GM18861 (cell line): Measurements from ENCODE around the gene NFATC2.
"Not testable (repeated sequence)": the region's sequence is repeated elsewhere in the genome, so short reads cannot be mapped to it uniquely, and the experiment has no call there.

Experiments
- ATAC-seq: cut with Tn5 transposase; IDR thresholded peaks from one replicate; pipeline ENCODE4 v1.9.1; 2021; ENCODE audit not compliant: unreplicated experiment

The NFATC2 gene

DNA sequence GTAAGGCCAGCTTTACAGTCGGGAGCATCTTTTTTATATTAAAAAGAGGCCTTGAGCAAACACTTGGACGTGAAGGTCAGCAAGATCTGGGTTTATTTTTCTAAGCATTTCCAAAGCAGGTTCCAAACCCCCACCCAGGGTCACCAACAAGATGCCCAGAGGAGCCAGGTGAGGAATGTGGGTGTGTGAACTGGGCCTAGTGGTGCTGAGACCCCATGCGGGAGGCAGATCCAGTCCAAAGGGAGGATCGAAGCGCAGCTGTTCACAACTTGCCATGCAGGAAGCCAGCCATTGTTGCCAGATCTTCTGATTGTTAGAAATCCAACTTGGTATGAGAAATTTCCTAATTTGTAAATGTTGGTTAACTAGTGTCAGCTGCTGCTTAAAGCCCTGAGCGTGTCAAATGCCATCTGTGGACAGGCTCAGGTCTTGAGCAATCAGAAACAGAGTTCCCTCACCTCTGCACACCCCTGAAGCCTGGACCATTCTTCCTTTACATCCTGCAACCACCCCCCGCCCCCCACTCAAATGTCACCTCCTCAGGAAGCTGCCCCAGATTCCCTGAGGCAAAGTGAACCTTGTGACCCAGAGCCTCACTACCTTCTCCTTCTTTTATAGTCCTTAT, 46.5 kb downstream of the NFATC2 start:
- no peak for ATAC-seq

GRCh38 chr20:51495291-51495690, 47.2 kb downstream of the NFATC2 start:
- no peak for ATAC-seq

DNA sequence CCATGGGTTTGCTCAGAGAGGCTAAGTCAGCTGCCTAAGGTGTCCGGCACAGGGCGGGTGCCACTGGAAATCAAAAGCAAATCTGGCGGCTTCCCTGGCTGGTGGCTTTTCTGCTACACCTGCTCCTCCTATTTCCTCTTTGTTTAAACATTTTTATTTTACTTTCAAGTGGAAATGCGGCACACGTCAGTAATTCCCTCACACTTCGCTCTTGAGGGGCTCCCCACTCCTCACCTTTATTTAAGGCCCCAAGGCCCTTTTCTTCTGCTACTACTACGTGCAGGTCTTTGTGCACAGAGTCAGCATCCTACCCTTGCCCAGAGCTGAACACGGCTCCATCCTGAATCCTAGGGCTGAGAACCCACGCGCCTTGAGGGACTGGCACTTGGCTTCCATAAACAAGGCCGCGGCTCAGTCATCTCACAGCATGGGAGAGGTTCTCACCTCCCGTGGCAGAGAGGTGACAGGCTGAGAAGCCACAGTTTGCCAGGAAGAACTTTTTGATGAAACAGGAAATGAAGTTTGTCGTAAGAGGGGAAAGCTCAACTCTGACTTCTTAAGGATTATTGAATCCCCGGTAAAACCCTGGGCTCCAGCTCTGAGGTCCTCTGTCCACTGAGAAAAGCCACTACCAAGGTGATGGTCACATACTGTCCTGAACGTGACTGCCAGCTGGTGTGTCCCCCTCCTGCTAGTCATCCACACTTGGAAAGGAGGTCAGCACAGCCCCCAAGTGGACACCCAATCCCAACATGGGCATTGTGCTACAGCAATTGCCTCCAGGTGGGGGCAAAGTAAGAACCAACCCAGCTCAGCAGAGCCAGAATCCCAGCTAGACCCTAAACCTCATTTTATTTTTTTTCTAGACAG, 48.0 kb downstream of the NFATC2 start:
- no peak for ATAC-seq

GRCh38 chr20:51493346-51493791, 49.1 kb downstream of the NFATC2 start:
- no peak for ATAC-seq

- no peak for ATAC-seq
Observed at GRCh38 chr20:51492167-51493092, 50.1 kb downstream of the NFATC2 start.

GRCh38 chr20:51491393-51491792, 51.1 kb downstream of the NFATC2 start:
- no peak for ATAC-seq

- no peak for ATAC-seq
Observed at GRCh38 chr20:51490635-51491034, 51.9 kb downstream of the NFATC2 start.

GRCh38 chr20:51489611-51490010, 52.9 kb downstream of the NFATC2 start:
- ATAC-seq, result no peak

- ATAC-seq, result no peak
Observed at GRCh38 chr20:51488331-51488730, 54.2 kb downstream of the NFATC2 start.

- no peak for ATAC-seq
Observed at GRCh38 chr20:51487565-51488268, 54.8 kb downstream of the NFATC2 start.

- no peak for ATAC-seq
Observed at GRCh38 chr20:51487076-51487475, 55.4 kb downstream of the NFATC2 start.

DNA sequence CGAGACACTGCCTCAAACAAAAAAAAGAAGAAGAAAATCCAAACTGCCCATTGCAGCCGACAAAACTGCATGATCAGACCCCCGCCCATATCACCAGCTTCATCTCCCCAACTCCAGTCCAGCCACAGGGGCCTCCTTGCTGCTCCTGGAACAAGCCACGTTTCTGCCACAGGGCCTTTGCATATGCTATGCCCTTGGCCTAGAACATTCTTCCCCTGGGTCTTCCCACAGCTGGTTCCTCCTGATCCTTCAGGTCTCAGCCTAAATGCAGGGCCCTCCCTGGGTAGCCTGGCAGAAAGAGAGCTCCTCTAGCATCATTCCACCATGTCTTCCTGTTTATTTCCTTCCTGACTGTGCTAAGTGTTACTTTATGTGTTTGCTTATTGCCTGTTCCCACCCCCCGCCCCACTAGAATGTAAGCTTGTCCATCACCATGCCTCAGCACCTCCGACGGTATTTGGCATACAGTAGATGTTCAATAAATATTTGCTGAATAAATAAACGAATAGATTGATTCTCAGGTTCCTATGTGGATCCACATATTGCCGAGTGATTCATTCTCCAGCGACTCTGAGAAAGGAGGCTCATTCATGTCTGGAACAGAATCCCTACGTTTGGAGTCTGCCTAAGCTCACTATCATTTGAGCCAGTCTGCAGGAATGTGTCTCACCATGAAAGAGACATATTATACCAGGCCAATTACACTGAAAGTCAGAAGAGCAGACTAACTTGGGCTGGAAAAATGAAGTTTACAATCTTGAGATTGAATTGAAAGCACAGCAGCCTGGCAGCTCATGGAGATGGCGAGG, 56.1 kb downstream of the NFATC2 start:
- no peak for ATAC-seq

DNA sequence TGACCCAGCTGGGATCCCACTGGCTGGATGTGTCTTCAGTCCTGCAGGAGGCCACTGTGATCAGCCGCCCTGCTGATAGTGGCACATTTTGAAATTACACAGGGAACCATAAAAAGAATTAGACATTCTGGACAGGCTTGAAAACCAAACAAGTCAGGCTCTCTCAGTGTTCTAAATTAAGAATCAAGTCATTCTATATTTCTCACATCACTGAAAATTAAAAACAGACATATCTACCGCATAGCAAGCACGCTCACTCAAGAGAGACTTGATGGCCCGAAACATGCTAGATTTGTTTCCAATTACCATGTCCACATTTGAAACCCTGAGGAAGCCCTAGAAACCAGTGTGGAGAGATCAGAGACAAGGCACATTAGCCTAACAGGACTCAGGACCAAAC, 57.7 kb downstream of the NFATC2 start:
- no peak for ATAC-seq

GRCh38 chr20:51484141-51484815, 58.2 kb downstream of the NFATC2 start:
- no peak for ATAC-seq

- ATAC-seq, result no peak
Observed at GRCh38 chr20:51482836-51483473, 59.6 kb downstream of the NFATC2 start.

DNA sequence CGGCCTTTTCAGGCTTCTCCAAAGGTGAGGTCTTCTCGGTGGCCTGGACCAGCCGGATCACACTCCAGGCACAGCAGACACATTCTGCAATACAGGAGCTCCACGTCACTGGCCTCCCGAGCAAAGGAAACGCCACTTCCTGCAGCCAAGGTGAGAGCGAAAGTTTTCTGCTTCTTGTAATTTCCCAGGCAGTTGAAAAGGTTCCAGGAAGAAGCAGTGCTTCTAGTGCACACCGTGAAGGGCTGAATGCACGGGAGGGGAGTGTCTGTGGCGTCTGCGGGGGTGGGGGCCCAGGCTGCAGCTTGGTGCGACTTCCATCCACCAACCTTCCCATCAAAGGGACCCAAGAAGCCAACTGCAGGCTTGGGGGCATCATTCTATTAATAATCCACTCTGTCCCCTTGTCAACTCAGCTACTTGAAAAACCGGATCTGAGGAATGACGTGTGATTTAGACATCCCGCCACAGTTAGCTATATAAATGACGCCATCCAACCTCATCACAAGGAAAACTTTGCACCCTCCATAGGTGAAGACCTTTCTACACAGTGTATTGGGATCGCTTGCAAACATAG, 61.1 kb downstream of the NFATC2 start:
- ATAC-seq, result peak; percentile 24

DNA sequence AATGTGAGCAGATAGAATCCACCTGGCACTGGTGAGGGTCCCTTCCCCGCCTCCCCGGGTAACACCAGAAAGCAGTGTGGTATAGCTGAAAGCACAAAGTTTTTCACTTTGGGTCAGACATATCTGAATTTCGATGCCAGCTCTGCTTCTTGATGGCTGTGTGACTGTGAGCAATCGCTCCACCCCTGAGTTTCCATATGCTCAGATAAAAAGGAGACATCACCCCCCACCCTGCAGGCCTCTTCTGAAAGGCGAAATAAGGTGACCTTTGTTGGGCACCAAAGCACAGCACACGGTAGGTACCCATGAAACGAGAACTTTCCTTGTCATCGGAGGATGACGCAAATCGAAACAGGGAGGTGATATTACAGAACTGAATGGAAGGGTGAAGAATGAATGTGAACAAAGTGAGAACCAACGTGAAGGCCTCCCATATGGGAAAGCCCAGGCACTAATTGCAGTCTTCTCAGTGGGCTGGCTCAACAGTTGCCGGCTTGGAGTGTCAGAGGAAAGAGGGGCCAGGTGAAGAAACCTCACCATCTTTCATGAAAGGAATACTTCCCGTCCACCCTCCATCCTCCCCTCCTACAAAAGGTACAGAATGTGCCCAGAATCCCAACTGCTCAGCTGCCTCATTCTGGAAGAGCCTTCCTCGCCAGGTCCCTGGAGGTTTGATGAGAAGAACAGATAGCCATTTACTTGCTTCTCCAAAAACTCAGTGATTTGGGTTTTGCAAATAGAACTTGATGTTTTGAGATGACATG, 61.8 kb downstream of the NFATC2 start:
- peak; percentile 88 for ATAC-seq

DNA sequence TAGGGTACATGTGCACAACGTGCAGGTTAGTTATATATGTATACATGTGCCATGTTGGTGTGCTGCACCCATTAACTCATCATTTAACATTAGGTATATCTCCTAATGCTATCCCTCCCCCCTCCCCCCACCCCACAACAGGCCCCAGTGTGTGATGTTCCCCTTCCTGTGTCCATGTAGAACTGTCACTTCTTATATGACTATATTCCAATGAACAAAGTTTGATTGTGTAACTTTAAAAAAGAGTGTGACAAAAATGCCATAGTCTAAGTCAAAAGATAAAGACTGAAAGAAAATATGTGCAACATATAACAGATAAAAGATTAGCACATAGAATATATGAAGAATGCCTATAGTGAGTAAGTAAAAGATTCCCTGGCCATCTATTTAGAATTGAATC, 66.4 kb downstream of the NFATC2 start:
- ATAC-seq, result not testable (repeated sequence)
